ENCODE data around the gene HOXD9. TPM values are rescaled to one million over a fixed set of nuclear protein-coding genes. Genes with fewer than 3 reads are reported as not detected.

The HOXD9 gene
- total and polyA plus RNA-seq, 8 donors, result 0.12 to 1.1 (median 0.34) TPM; not detected in 2

DNA sequence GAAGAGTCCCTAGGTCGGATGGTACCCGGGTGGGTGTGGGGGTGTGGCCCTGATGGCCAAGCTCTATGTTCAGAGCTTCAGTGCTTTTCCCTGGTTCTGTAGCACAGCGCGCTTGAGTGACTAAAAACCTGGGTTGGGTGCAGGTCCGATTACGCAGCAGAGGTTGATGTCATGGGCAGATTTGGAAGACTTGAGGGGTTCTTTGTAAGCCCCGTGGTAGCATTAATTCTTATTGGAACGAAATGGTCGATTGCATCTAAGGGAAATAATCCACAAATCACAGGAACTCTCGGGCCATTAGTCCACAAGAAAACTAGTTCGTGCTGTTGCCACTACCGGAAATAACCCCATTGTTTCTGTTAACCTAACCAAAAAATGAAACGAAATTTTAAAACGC is 16.0 kb downstream of the HOXD9 start:
- Histone ChIP-seq H3K4me3 (no peak overlapping the region), H3K9me3 (no peaks in the 10 kb centered on the region), H3K27ac (no peak overlapping the region), H3K36me3 (no peaks in the 10 kb centered on the region), H3K27me3 (peaks cover 0 to 62% (median 15%) of the 10 kb centered on the region in 4 donors), H3K4me1 (peaks cover 0 to 6% (median 0%) of the 10 kb centered on the region in 3 donors)
- 9 to 13% methylated on average over 14 of the region's 14 CpGs for WGBS, 2 donors
- TF ChIP-seq, protein P1, sequence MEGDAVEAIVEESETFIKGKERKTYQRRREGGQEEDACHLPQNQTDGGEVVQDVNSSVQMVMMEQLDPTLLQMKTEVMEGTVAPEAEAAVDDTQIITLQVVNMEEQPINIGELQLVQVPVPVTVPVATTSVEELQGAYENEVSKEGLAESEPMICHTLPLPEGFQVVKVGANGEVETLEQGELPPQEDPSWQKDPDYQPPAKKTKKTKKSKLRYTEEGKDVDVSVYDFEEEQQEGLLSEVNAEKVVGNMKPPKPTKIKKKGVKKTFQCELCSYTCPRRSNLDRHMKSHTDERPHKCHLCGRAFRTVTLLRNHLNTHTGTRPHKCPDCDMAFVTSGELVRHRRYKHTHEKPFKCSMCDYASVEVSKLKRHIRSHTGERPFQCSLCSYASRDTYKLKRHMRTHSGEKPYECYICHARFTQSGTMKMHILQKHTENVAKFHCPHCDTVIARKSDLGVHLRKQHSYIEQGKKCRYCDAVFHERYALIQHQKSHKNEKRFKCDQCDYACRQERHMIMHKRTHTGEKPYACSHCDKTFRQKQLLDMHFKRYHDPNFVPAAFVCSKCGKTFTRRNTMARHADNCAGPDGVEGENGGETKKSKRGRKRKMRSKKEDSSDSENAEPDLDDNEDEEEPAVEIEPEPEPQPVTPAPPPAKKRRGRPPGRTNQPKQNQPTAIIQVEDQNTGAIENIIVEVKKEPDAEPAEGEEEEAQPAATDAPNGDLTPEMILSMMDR (IDR thresholded peaks at IDR 0.05), result no peak
- FAIRE-seq, result no peak
- ATAC-seq, result no peak
- no peak for DNase-seq
- intact Hi-C loops (cut with DNase I), result loop anchor here (5.0 to 10.0 kb wide), 3 partner anchors 316 to 504 kb away; no protein-coding TSS in a partner anchor

GRCh38 chr2:176138923-176139660 is 16.6 kb downstream of the HOXD9 start:
- intact Hi-C loops (cut with DNase I), result loop anchor here (5.0 to 10.0 kb wide), 3 partner anchors 316 to 503 kb away; no protein-coding TSS in a partner anchor
- TF ChIP-seq, protein P1 (IDR thresholded peaks at IDR 0.05), result no peak
- 15% methylated on average over 28 of the region's 28 CpGs for WGBS, 2 donors
- FAIRE-seq, result no peak
- no peak for ATAC-seq
- Histone ChIP-seq H3K4me1 (peaks cover 0 to 6% (median 0%) of the 10 kb centered on the region in 3 donors), H3K36me3 (no peaks in the 10 kb centered on the region), H3K27ac (peak overlapping the region in 1 of 4 donors; percentile 28), H3K9me3 (no peaks in the 10 kb centered on the region), H3K4me3 (no peak overlapping the region), H3K27me3 (peaks cover 0 to 62% (median 15%) of the 10 kb centered on the region in 4 donors)
- no peak for DNase-seq

- DNase-seq (no peak), FAIRE-seq (no peak), ATAC-seq (peak in 2 of 4 donors; percentile 3 to 14)
- H3K4me3 ChIP-seq, result peak overlapping the region in 2 of 4 donors; percentile 33 to 46
- no peaks in the 10 kb centered on the region for H3K9me3 ChIP-seq
- peaks cover 0 to 6% (median 0%) of the 10 kb centered on the region in 3 donors for H3K4me1 ChIP-seq
- intact Hi-C loops (cut with DNase I), result loop anchor here (5.0 to 10.0 kb wide), 6 partner anchors 312 to 505 kb away; no protein-coding TSS in a partner anchor
- 13 to 15% methylated on average over 39 to 41 of the region's 41 CpGs for WGBS, 2 donors
- no peaks in the 10 kb centered on the region for H3K36me3 ChIP-seq
- no peak overlapping the region for H3K27ac ChIP-seq
- TF ChIP-seq, protein P1 (IDR thresholded peaks at IDR 0.05), result no peak
- H3K27me3 ChIP-seq, result peaks cover 0 to 57% (median 12%) of the 10 kb centered on the region in 4 donors
Observed at GRCh38 chr2:176139661-176140512, 17.4 kb downstream of the HOXD9 start.

DNA sequence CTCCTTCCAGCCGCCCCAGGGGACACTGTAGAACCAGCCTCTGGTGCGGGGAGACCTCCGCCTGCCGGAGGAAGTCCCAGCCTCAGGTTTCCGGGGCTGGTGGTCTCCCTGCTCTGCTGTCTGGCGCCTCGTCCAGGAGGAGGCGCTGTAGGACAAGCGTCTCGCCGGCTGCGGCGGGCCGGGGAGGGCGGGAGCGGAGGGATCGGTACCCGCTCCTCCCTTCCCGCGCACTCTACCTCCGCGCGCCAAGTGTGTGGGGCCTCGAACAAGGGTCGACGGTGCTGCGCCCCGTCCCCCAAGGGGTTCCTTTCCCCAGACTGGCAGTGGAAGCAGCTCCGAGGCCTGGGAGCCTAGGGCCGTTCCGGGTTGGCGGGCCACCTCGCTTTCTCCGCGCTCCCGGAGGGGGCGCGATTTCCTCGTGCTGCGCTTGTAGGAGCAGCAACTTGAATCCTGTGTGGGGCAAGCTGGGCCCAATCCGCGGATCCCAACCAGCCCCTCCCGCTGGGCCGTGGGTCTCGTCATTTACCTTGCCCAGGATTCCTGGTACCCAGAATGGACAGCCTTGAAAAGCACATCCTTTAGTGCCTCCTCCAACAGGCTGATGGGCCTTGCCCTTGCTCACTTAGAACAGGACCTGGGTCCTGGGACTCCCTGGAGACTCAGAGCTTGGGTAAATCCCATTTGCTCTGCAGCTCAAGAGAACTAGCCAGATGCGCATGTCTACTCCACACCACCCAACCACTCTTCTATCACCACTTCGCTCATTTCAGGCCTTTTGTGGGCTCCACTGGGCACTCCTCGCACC is 18.2 kb downstream of the HOXD9 start:
- peaks cover 0 to 6% (median 0%) of the 10 kb centered on the region in 3 donors for H3K4me1 ChIP-seq
- H3K27me3 ChIP-seq, result peaks cover 0 to 61% (median 12%) of the 10 kb centered on the region in 4 donors
- no peak for FAIRE-seq
- no peaks in the 10 kb centered on the region for H3K9me3 ChIP-seq
- TF ChIP-seq, protein P1 (IDR thresholded peaks at IDR 0.05), result peak; percentile 68 to 86 (median 76)
- WGBS, 2 donors, result 9 to 10% methylated on average over 37 to 48 of the region's 48 CpGs
- no peaks in the 10 kb centered on the region for H3K36me3 ChIP-seq
- H3K4me3 ChIP-seq, result peak overlapping the region in 2 of 4 donors; percentile 33 to 46
- no peak overlapping the region for H3K27ac ChIP-seq
- intact Hi-C loops (cut with DNase I), result loop anchor here (5.0 to 10.0 kb wide), 3 partner anchors 312 to 504 kb away; no protein-coding TSS in a partner anchor
- ATAC-seq, result peak; percentile 84 to 97 (median 96)
- DNase-seq, result peak; percentile 42 to 89 (median 68)
